ENCODE data around the gene FAM163B.

FAM163B gene

GRCh38 chr9:133604214-133604613 is 5.0 kb downstream of the FAM163B start:
- H3K4me1 ChIP-seq: peaks cover 48% of the 10 kb centered on the region
- no peak overlapping the region for H3K4me3 ChIP-seq (ENCODE audit: low read depth, low read length)
- TF ChIP-seq CTCF (IDR thresholded peaks at IDR 0.05; ENCODE audit: low read depth, low read length): peak; percentile 29
- peaks cover 59% of the 10 kb centered on the region for H3K36me3 ChIP-seq
- H3K27me3 ChIP-seq: no peaks in the 10 kb centered on the region
- DNase-seq: peak; percentile 53
- H3K9me3 ChIP-seq: 0 out of 2 replicates have a peak, but pooled peaks cover 2% of the 10 kb centered on the region

DNA sequence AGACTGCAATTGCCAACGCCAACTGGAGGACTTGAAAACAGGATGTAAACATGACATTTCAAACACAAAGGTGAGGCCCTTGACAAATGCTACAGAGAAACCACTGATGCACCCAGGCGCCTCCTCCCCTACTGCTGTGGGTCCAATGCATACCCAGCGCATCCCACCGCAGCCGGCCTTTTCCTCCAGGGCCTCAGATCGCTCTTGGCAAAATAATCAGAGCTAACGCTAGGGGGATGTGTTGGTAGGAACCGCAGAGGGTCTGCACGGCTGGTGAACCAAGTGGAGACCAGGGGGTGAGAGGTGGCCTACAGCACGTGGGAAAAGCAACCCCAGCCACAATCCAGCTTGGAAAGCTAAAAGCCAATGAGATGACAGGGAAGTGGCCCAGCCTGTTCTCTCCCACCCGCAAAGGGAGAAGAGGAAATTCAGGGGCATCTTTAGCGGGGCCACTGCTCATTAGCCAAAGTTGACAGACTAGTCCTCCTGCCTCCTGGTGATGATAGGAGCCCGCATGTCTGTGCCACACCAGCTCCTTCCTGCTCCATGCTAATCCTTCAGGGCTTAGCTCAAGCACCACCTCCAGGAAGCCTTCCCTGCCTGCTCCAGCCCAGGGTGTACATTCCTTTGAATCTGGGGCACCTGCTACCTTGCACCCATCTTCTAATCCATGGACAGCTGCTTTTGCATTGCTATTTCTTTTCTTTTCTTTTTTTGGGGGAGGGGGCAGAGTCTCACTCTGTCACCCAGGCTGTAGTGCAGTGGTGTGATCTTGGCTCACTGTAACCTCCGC is 5.9 kb downstream of the FAM163B start:
- no peaks in the 10 kb centered on the region for H3K27me3 ChIP-seq
- DNase-seq: no peak

DNA sequence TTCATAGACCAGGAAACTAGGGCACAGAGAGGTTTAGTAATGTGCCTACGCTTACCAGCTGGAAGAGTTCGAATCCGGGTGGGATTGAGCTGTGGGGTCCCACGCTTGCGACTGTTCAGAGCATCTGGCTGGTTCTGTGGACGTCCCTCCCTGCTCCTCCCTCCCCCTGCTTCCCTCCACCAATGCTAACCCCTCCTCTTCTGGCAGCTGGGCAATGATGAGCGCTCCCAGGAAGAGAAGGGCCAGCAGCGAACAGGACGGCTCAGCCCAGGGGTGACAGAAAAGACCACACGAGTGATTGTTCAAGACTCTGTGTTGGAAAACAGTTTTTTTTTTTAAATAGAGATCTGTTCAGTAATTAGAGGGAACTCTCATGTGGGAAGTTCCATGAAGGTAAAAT is 6.9 kb downstream of the FAM163B start:
- peaks cover 6% of the 10 kb centered on the region; the same call in 1 of the 2 replicates for H3K9me3 ChIP-seq
- no peak overlapping the region for H3K4me3 ChIP-seq (ENCODE audit: low read depth, low read length)
- DNase-seq: no peak
- no peak for TF ChIP-seq CTCF (IDR thresholded peaks at IDR 0.05; ENCODE audit: low read depth, low read length)
- peaks cover 55% of the 10 kb centered on the region for H3K36me3 ChIP-seq
- no peaks in the 10 kb centered on the region for H3K27me3 ChIP-seq
- peaks cover 39% of the 10 kb centered on the region for H3K4me1 ChIP-seq

More for the DNA sequence above, 5.9 kb downstream of the FAM163B start:
- H3K36me3 ChIP-seq: peaks cover 61% of the 10 kb centered on the region
- H3K4me1 ChIP-seq: peaks cover 48% of the 10 kb centered on the region
- TF ChIP-seq CTCF (IDR thresholded peaks at IDR 0.05; ENCODE audit: low read depth, low read length): peak; percentile 27
- no peak overlapping the region for H3K4me3 ChIP-seq (ENCODE audit: low read depth, low read length)
- H3K9me3 ChIP-seq: 0 out of 2 replicates have a peak, but pooled peaks cover 2% of the 10 kb centered on the region

DNA sequence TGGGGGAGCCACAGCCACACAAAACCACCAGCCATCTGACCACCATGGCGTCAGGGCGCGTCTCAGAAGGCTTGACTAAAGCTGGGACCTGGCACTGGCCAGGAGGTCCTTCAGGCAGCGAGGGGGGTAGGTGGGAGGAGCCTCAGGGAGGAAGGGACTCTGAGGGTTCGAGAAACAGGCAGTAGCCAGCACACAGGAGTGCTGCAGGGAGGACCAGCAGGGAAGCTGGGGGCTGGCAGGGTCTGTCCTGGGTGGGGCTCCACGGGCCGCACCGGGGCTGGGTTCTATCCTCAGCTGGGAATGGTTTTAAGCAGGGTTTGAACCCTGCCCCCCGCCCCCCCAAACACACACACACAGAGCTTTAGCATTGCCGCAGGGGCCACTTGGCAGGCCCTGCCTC is 7.4 kb downstream of the FAM163B start:
- no peaks in the 10 kb centered on the region for H3K27me3 ChIP-seq
- H3K4me3 ChIP-seq (ENCODE audit: low read depth, low read length): no peak overlapping the region
- peaks cover 34% of the 10 kb centered on the region for H3K4me1 ChIP-seq
- DNase-seq: no peak
- no peak for TF ChIP-seq CTCF (IDR thresholded peaks at IDR 0.05; ENCODE audit: low read depth, low read length)
- peaks cover 6% of the 10 kb centered on the region; the same call in 1 of the 2 replicates for H3K9me3 ChIP-seq
- peaks cover 55% of the 10 kb centered on the region for H3K36me3 ChIP-seq

DNA sequence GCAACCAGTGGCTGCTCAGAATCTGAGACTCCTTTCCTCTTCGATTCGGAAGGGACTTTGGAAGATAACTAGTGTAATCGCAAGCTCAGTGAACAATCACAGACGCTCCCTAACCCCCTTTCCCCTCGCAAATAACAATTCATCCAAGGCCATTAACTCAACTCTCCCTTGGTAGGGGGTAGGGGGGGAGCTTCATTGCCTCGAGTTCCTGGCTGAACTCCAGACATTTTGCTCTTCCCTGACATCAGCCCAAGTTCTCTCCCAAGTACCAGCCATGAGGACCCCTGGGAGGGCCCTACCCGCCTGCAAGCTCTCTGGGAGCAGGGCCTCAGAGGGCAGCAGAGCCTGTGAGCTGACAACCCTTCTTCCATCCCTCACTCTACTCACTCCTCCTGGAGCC is 8.4 kb downstream of the FAM163B start:
- Histone ChIP-seq H3K4me3 (ENCODE audit: low read depth, low read length) (no peak overlapping the region), H3K4me1 (peaks cover 24% of the 10 kb centered on the region), H3K27me3 (no peaks in the 10 kb centered on the region), H3K9me3 (peaks cover 6% of the 10 kb centered on the region; the same call in 1 of the 2 replicates), H3K36me3 (peaks cover 59% of the 10 kb centered on the region)
- no peak for DNase-seq
- no peak for TF ChIP-seq CTCF (IDR thresholded peaks at IDR 0.05; ENCODE audit: low read depth, low read length)
